HG03457 (cell line): ENCODE results near the gene FRS3.
A peak's percentile ranks its signal among the peaks of the same experiment; 100 is the strongest.

Experiments
- ATAC-seq: cut with Tn5 transposase; IDR thresholded peaks from one replicate; pipeline ENCODE4 v1.9.1; 2021; ENCODE audit warnings: moderate number of reproducible peaks; ENCODE audit not compliant: unreplicated experiment

Gene FRS3

DNA sequence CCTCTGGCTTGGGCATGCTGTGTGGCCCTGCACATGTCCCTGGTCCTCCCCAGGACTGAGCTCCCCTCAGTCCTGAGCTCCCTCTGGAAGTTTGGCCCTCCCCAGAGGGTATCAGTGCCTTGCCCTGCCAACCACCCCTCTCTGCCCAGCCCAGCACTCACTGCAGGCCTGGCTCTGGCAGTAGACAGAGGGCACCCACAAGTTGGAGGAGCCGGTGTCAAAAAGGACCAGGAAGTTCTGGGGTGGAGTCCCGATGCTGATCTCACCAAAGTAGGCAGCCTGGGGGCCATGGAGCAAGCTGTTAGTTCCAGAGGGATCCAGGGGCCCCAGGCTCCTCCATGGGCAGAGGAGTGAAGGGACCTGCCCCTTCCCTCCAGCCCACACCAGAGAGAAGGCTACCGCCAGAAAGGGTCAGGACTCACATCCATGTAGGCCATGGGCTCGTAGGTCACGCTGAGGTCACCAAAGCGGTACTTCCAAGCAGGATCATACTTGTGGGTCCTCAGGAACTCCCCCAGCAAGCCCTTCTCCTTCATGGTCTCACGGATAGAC is 35.4 kb downstream of the FRS3 start:
- ATAC-seq, result no peak

DNA sequence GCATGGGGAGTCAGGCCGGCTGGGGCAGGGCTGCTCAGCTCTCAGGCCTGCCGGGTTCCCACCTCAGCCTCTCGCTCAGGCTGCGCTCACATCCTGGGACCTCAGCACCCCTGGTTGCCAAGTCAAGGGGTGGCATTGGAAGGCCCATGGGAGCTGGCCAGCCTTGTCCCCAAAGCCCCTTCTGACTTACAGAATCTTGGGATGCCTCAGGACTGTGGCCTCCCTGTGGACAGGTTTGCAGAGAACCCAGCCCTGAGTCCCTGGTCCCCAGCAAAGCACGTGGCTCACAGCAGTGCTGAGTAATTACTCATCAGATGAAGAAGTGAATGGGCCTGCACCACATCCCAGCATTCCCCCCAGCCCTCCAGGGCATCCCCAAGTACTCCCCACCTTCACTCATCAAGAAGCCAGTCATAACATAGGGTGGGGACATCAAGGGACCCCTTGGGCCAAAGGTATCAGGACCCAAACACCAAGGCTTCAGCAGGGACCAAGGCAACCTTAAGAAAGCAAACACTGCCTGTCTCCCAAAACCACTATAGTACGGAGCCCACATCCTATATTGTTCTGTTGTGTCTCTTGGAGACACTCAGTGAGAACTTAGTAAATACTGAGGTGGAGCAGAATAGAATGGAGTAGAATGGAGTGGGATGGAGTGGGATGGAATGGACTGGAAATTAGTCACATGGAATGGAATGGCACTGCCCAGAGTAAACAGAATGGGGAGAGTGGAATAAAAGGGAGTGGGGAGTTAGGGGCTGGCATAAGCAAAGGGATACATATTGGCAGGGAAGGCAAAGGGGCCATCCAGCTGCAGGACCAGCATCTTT is 36.1 kb downstream of the FRS3 start:
- no peak for ATAC-seq

DNA sequence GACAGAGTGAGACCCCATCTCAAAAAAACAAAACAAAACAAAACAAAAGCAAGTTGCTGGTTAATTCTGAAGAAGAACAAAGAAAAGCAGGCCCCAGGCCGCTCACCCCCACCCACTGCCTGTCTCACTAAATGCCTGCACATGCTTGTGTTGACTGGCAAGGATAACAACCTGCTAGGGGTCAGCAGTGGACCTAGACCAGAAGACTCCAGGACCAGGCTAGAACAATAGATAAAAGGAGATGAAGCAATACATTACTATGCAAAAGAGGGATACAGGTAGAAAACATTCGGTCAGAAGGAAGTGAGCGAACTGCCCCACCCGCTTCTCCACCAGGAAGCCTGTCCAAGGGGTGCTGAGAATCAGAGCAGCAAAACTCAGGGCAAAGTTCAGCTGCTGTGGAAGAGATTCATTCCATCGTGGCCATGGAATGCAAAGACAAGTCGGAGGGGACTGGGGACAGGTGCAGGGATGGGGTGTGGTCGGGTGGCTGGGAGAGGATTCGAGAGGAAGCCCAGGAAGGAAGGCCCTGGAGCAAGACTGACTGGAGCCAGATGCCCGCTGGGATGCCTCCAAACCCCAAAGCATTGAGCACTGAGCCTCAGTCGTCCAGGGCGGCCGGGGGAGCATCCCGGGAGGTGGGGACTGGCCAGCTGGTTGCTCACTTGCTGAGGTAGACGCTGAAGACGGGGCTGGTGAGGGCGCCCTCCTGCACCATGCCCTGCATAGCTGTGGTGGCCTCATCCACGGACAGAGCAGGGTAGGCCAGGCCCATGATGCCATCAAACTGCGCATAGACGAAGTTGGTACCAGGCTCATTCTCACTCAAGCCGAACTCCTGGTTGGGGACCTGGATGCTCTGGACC is 37.8 kb downstream of the FRS3 start:
- ATAC-seq, result no peak

DNA sequence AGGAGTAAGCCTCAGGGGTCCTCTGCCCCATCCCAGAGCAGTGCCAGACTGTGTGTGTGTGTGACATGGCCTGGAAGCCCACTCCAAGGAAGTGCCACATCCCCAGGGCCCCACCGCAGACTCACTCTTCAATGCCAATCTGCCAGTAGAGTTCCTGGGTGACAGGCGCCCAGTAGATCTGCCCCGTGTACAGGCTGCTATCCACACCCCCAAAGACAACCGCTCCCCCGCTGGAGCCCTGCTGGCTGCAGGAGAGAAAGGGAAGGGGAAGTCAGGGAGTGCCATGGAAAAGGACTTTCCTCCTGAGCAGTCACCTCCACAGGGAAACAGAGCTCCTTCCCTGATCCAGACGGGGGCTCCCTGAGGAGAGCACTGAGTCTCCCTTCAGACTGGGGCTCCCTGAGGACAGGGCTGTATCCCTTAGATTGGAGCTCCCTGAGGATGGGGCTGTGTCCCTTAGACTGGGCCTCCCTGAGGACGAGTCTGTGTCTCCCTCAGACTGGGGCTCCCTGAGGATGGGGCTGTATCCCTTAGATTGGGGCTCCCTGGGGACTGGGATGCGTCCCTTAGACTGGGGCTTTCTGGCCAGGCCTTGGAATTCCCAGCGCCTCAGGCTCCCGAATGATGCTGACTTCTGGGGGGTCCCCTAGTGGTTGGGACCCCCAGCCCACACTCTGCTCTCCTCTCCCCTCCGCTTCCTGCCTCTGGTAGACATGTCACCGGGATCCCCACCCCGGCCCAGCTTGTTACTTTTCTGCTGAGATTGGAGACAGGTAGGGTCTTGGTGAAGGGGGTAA is 39.1 kb downstream of the FRS3 start:
- no peak for ATAC-seq

DNA sequence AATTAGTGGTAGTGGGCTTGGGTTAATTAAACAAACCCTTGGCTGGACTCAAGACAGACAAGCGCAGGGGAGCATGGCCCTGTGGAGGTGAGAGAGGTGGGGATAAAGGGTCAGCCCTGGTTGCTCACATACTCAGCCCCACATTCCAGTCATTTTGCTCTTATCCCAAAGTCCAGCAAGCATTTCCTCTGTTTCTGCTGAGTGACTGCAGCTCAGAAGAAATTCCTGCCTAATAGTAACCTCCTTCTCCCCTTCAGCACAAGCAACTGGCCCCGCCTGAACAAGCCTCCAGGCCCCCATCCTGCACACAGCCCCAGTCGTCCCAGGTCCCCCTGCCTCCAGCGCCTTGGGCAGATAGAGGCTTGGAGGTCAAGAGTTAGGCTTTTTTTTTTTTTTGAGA is 40.7 kb downstream of the FRS3 start:
- no peak for ATAC-seq

DNA sequence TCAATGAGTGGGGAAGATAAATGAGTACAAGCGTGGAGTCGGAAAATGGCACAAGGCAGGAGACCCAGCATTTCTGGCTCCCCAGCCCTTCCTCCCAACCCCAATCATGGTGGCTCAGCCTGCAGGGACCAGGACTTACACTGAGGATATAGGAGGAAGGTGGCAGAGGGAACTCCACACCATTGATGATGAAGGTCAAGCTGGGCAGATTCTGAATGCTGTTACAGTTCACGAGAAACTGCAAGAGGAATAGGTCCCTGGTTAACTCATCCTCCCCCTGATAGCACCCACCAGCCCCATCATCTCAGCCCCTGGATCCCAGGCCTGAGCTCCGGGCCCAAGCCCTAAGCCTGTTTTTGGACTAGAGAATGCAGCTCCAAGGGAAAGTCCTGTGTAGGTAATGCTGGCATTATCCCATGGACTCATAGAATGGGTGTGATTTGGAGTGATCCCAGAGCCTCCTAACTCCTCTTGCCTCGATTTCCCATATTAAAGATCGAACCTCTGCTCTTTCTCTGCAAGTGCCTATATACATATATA is 42.0 kb downstream of the FRS3 start:
- ATAC-seq, result no peak

DNA sequence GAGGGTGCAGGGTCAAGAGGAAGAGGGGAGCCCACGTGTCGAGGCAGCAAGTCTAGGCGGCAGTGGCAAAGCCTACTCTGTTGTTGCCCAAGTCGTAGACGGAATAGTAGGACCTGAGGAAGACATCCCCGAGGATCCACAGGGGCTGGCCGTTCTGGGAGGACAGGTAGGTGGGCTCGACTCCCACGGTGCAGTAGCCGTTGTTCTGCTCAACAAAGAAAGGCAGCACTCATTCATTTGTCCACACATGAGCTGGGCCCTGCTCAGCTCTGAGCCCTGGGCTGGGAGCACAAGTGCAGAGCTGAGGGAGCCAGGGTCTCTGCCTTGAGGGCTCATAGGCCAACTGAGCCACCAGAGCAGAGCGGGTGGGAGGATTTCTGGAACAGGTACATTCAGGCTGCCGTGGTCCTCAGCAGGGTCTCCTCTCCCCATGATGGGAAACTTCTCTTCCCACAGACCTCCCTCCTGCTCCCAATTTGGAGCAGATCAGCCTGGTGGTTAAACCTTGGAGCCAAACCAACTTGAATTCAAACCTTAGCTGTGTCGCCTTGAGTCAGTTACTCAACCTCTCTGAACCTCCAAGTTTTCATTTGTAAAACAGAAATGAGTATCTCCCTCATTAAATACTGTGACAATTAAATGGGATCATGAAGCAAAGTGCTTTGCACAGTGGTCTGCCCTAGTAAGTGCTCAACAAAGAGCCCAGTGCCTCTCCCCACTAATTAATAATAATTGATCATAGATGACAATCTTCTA is 42.7 kb downstream of the FRS3 start:
- no peak for ATAC-seq

DNA sequence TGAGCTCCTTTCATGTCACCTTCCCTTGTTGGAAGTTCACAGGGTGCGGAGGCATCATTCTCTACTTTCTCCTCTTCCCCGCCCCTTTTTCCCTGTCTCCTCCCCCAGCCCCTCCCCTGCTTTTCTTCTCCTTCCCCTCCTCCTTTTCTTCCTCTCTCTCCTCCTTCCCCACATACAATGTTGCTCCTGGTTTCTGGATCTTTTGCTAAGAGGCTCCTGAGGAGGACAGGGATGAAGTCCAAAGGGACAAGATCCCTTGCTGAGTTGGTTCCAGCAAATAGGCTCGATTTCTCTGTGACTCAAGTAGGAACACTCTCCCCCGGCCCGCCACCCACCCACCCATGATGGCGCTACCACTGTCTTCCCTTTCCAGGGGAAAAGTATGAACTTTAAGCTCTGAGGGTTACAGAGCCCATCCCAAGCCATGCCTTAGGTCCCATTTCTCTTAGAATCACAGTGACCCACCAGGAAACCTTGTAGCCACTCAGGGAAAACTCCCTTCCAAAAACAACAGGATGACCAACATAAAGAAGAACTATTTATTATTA is 43.4 kb downstream of the FRS3 start:
- ATAC-seq, result no peak

DNA sequence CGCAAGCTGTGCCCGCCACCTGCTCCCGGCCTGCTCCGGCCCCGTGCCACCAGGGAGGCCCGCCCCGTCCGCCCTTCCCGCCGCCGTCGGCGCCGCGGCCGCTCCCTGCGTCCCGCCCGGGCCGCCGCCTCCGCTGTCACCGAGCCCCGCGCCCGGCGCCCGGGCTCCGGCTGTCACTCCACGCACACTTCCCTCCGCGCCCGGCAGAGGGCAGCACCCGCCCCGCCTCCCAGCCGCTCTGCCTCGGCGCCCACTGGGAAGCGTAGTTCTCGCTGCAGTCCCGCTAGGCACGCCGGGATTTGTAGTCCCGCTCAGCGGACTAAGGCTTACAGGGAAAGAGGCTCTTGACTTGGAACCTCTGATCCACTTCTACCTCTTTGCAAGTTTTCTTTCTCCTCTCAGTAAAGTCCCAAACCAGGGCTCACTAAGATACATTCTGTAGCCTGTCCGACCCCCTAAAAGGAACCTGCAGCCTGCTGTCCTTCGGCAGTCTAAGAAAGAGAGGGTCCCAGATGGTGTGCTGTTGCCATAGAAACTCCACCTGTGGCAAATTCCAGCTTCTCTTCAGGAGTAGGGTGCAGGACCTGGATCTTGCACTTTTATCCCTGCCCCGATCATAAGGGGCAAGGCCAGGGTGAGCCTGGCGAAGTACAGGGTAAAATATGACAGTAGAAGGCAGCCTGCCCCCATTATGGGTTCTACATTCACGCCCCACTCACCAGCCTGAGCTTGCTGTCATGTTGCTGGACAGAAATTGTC is 44.1 kb downstream of the FRS3 start, which contains the start of gene TFEB:
TSS of gene TFEB (minus strand) at position 182 of the 759 bp plus-strand sequence. CDS start 44,395 bp downstream, outside the sequence.
- ATAC-seq, result peak; percentile 38

DNA sequence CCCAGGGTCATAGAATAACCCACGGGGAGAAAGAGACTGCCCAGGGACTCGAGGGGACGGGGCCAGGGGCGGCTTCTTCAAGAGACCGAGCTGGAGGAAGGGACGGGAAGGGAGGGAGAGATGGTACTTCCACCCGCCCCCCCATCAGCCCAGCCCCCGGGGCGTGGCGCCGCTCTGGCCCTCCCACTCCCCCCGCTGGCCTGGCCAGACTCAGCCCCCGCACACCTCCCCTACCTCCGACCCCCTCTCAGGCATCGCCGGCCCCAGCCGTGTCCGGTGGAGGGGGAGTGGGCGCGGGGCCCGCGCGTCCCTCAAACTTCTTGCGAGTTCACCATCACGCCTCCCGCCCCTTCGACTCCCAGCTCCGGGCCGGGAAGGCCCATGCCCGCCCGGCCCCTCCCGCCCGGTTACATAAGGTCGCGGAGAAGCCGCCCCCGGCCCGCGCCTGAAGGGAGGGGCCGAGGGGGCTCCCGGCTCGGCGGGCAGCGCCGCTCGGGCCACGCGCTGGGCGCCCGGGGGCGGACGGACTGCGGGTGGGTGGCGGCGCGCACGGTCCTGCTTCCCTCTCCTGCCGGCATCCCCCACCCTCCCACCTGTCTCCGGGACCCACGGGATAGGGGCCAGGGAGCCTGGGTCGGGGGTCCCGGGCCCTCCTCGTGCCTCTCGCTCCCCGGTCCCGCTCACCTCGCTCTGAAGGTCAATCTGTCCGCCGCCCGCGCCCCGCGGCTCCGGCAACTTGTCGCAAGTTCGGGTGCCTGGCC is 44.9 kb downstream of the FRS3 start:
- no peak for ATAC-seq

DNA sequence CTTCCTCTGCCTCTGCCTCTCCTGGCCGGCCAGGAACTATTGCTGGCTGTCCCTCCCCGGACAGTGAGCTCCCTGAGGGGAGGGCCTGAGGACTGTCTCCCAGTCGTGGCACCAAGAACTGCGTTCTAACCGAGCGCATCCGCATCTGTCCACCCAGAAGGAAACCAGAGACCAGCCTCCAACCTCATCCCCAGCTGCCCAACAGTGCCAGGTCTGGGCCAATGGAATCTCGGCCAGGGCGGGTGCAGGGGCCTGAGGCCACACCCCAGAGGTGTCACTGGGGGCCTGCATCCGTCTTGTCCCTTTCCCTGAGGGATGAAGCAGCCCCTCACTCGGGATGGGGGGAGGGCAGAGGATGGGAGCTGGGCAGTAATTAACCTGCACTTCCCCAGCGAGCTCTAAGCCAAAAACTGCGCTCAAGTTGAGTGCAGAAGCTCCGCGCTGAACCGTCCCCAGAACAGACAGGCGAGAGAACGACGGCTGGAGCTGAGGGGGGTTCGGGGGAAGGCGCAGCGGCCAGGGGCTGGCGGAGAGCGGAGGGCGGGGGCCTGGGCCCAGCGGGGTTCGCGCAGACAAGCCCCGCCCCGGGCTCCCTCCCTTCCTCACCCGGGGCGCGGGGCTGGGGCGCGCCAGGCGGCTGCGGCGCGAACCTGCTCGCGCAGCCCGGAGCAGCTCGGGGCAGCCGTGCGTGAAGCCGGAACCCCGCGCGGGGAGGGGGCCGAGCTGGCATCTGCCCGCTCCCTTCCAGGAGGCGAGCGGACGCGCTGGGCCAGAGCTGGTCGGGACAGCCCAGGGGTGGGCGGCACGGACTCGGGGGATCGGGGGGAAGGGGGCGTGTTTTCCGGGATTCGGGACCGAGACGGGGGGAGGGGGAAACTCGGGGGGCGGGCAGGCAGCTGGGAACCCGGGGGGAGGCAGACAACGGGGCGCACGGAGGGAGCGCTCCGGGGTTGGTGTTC is 45.7 kb downstream of the FRS3 start:
- ATAC-seq, result peak; percentile 39

DNA sequence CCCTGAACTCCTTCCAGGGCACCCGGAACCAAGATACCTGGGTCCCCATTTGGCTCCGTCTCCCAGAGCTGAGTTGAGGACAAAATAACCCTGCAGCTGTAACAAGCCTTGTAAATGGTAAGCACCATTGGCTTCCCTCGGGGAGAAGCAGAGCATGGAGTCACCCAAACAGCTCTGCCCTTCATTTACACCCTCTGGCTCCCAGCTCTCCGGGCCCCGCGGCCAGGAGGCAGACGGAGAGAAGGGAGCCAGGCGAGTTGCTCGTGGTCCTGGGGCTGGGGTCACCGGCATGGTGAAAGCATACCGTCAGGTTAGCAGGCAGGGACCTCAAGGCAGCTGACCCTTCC is 46.4 kb downstream of the FRS3 start:
- no peak for ATAC-seq

DNA sequence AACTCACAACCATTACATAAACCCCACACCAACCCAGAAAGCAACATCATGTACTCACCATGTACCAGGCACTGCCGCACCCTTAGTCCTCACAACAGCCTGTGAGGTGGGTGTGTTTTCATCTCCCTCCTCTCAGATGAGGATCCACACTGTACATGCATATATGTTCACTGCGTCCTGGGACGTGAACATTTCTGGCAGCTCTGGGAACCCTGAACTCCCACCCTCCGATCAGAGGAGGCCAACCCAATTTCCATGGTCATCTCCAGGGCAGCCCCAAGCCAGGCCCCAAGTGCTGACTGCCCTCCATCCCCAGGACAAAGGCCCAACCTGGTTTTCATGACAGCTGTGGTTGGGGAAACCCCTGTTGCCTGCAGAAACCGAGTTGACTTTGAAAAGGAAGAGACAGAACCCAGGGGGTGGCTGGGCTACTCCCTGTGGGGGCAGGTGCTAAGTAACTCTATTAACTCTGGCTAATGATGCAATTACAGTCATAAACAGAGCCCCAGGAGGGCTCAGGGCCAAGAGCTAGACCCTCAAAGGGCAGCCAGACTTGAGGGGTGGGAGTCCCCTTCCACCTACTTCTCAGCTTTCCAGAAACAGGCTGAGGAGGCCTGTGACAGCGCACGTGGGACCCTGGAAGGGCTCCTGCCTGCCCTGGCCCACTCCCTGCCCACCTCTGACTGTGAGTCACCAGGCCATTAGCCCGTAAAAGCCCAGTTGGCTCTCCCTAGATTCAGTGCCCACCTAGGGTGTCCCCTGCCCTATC is 46.9 kb downstream of the FRS3 start:
- no peak for ATAC-seq

DNA sequence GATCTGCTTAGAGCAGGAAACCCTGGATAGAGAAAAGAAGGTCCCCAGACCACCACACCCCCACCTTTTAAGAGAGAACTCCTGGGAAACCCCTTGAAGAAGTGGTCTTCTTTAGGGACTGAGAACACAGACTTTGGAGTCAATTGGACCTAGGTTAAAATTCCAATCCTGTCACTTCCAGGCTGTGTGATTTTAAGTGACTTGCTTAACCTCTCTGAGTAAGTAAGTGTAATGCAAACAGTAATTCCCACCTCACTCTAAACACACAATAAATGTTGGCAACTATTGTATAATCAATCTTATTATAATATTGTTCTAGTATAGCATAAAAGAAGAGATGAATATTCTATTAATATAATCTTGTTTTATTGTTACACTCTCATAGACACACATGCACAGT is 47.6 kb downstream of the FRS3 start:
- ATAC-seq, result no peak

DNA sequence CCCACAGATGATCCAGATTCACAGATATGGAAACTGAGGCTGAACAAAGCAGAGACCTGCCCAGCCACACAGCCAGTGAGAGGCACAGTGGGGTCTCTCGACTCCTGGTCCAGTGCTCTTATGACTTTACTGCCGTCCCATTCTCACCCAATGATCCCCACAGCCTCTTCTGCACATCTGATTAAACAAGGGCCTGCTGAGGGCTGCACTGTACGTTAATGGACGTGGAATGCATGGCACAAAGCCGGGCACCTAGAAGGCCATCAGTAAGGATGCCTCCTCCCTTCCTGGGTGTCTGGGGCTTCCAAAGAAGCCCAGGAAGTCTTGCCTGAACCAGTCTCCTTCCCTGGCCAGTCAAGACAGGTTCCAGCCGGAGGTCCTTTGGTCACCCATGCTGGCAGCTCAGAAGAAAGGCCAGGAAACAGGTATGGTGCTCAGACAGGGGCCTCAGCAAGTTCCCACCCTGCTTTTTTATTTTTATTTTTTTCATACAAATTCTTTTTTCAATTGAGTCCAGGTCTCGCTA is 48.1 kb downstream of the FRS3 start:
- no peak for ATAC-seq
